HG03280 (cell line): ENCODE results near the gene NEMP1.
"Not testable (repeated sequence)": the region's sequence is repeated elsewhere in the genome, so short reads cannot be mapped to it uniquely, and the experiment has no call there.

Experiments
- ATAC-seq: cut with Tn5 transposase; IDR thresholded peaks from one replicate; pipeline ENCODE4 v1.9.1; 2021; ENCODE audit warnings: mild to moderate bottlenecking, moderate library complexity; ENCODE audit not compliant: unreplicated experiment

Gene NEMP1

DNA sequence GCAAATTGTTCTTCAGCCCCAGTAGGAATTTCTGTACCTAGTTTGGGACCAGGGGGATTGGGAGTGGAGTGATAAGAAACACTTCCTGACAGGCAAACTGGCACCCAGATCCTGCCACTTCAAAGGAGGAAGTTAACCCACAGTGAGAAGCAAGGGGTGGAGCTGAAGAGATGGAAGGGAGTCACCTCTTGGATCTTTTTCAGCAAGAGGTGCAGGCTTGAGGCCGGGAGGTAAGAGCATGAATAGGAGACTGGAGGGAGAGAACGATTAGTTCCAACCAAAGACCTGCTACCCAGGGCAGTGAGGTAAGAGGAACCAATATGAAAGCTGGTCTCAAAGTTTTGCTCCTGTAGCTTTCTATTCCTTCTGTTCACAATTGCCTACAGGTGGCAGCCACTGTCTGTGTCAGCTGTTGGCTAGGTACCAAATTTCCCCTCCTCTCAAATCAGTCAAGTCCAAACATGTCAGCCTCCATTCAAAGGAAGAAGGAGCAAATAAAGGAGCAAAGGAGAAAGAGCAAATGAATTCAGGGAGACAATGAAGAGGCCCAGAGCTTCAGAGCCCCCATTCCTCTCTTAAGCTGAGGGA, 47.4 kb downstream of the NEMP1 start:
- no peak for ATAC-seq

DNA sequence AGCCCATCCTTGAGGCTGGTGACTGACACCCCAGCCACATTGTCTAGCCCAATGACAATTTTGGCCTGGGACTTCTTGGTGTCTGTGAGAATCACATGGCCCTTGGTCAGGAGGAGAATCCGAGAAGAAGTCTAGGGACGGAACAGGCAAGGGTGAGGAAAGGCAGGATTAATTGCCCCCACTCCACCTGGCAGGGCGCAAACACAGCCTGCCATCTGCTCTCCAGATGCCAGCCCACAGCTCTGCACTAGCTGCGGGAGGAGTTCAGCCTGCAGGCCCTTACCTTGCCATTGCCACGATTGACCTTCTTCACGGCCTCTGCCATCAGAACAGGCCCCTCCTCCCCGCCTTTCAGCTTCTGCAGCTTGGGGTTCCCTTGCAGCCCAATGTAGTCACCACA, 49.1 kb downstream of the NEMP1 start:
- ATAC-seq: no peak

DNA sequence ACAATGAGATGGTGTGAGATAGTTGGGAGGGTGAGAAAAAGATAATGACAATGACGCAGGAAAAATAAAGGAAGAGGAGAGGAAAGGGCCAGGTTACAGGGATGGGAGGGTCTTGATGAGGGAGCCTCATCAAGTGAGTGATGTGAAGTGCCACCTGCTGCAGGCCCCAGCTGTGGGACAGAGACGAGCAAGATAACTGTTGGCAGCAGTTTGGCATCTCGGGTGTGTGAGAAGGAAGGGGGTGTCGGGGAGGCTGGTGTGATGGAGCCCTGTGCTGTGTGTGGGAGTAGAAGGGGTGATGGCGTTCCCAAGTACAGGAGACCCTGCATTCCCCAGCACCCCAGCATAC, 50.8 kb downstream of the NEMP1 start:
- ATAC-seq: no peak

DNA sequence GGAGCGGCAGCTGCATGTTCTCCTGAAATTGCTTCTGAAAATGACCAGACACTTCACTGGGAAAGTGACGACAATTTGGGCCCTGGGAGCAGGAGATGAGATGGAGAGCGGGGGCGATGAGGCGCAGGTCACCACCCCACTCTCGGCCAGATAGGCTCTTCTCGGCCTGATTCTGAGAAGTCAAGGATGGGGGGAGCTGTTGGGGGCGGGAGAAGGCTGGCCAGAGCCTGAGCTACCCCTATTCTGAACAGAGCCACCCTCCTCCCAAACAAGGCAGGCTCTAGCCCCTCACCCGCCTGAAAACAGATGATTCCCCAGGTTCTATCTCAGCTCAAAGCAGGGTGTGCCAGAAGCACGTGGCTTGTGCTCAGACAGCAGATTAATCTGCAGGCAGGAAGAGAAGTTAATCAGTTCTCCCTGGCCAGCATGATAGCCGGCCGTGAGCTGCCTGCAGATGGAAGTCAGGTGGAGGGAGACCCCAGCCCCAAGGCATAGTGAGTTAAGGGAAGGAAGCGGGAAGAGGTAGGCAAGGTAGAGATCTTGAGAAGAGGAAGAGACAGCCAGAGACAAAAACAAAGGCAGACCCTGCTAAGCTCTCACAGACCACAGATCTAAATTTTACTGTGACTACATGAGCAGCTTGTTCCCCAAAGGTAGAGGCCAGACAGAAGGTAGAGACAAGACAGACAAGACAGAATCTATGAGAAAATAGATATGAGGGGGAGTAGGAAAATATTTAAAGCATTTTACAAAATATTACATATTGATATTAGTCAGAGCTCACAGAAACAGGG, 51.4 kb downstream of the NEMP1 start:
- no peak for ATAC-seq

GRCh38 chr12:57025196-57025595, 53.4 kb downstream of the NEMP1 start:
- no peak for ATAC-seq

DNA sequence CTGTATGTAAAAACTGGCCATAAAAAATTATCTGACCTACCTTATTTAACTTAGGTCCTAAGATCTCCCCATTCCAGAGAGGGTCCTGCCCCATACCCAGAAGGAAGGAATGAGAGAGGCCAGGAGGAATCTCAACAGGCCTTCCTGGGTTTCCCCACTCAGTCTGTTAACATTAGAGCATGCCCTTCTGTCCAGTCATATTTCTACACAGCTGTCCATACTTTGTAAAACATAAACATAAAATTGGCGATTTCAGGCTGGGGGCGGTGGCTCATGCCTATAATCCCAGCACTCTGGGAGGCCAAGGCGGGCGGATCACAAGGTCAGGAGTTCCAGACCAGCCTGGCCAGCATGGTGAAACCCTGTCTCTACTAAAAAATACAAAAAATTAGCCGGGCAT, 56.3 kb downstream of the NEMP1 start:
- ATAC-seq: not testable (repeated sequence)

DNA sequence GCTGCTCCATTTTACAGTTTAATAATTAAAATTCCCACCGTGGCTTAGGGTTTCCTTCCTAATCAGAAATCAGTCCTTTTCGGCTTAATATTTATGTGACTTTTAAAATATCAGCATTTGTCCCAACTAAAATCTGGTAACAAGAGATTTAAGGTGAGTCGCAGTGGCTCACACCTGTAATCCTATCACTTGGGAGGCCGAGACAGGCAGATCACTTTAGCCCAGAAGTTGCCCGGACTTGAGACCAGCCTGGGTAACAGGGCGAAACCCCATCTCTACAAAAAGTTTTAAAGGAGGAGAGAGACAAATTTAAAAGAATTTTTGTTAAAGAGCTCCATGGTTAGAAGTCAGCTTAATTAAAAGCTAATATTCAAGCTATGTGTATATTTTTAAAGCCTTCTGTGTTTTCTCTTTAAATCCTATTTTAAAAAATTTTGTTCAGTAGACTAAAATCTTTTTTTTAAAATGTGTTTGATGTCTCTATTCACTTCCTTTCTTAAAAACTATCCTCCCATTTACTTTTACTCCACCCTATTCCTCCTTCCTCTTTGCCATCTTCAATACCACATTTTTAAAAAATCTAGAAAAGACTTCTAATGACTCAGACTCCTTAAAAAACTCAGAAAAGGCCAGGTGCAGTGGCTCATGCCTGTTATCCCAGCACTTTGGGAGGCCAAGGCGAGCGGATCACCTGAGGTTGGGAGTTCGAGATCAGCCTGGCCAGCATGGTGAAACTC, 58.4 kb downstream of the NEMP1 start:
- ATAC-seq: no peak

- no peak for ATAC-seq
Observed at GRCh38 chr12:57018906-57019305, 59.7 kb downstream of the NEMP1 start.

DNA sequence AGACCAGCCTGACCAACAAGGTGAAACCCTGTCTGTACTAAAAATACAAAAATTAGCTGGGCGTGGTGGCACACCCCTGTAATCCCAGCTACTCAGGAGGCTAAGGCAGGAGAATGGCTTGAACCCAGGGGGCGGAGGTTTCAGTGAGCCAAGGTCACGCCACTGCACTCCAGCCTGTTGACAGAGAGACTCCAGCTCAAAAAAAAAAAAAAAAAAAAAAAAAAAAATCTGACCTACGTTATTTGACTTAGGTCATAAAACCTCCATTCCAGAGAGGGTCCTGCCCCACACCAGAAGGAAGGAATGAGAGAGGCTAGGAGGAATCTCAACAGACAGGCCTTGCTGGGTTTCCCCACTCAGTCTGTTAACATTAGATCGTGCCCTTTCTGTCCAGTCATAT, 60.2 kb downstream of the NEMP1 start:
- ATAC-seq: not testable (repeated sequence)

GRCh38 chr12:57016348-57016747, 62.2 kb downstream of the NEMP1 start, which contains the start of gene TAC3:
Gene TAC3, minus strand, starts transcription at chr12:57016529. Its CDS starts 732 bp downstream, at chr12:57015797.
- no peak for ATAC-seq

GRCh38 chr12:57012600-57013465, 65.8 kb downstream of the NEMP1 start:
- peak; percentile 72 for ATAC-seq

GRCh38 chr12:57011438-57012424, 66.9 kb downstream of the NEMP1 start:
- peak; percentile 47 for ATAC-seq

DNA sequence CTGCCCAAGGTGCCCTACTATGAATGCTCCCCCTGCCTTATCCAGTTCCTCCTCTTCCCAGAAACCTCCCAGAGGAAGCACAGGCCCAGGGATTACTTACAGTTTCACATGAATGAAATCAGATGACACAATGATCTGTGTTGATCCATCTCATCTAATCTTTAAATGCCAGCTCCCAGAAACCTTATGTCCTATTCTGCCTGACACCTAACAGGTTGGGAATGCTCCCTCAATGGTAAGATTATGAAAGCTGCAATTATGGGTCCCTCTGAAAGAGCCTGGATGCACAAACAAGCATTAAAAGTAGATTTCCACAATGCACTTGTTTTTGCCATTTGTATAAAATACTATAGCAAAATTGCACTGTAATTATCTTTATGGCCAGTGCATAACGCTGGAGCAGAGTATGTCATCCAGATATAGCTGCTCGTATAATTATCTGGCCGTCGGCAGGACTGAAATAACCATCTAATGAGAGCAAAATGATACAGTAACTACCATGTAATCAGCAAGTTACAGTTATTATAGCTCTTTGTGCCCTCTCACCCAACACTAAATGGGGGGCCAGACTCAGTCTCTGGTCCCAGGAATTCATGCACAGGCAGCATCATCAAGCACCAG, 67.9 kb downstream of the NEMP1 start:
- ATAC-seq: no peak

DNA sequence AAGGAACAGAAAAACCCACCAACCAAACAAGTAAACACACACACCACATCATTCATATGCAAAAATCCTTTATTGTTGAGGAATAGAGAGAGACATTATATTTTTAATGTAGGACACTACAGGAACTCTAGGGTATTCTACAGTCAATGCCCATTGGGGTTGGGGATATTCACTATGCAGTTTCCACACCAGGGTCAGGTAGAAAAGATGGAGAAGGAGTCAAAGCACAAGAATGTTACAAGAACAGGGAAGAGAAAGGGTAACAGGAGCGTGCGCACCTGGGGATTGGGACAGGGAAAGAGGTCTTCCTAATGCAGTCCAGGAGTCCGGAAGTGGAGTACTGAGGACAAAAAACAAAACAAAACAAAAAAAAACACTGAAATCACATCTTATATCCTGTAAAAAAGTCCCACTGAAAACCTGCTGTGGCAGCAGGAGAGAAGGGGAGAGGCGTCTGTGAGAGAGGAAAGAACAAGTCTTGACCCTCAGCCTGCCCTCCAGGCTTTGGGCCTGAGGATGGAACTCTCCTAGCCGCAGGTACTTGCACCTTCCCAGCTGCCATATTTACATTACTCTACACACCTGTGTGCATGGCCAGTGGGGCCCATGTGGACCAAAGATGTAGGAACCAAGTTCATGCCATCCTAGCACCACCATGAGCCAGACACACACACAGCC, 68.5 kb downstream of the NEMP1 start:
- ATAC-seq: no peak

DNA sequence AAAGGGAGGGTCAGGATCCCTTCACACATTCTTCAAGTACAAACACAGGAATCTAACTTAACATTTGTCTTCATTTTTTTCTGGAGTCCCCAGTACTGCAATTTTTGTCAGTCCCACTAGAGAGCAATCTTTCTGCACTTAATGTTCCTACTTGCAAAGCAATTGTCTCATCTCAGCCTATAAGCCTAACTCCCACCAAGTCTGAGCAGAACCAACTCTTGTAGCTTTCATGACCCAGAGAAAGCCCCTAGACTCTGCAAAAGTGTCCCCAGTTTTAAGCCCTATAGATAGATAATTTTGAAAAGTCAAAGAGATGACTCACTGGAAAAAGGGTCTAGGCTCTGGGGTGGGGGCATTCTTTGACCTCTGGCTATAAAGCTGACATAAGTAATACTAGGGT, 70.4 kb downstream of the NEMP1 start:
- ATAC-seq: no peak

GRCh38 chr12:57006809-57007475, 71.6 kb downstream of the NEMP1 start:
- ATAC-seq: no peak

DNA sequence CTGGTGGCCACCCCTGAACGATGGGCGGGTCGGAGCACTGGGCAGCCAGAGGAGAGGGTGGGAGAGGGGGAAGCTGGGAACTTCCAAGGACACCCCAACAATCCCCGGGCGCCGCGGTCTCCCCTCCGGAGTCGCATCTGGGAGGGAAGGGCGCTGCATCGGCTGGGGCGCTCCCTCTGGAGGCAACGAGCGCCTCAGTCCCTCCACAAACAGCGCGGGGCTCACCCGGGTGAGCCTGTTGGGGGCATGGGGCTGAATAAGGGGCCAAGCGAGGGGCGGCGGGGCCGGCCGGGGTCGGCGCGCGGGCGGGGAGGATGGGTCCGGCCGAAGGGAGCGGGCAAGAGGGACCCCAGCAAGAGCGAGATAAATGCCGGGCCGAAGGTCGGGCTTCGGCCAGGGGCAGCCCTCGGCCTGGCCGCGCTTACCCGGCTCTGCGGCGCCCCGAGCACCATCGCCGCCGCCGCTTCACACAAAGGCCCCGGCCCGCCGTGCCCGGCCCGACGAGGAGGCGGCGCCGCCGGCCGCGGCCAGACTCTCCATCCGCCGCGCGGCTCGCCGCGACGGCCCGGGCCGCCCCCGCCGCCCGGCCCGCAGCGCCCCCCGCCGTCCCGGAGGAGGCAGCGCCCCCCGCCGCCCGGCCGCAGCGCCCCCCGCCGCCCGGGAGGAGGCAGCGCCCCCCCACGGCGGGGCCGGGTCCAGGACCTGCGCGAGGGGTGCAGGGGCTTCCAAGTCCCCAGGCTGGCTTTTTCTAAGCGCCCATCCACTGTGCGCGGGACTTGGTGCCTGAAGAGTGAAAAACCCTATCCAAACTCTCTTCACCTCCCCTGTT, 72.4 kb downstream of the NEMP1 start, which contains the start of gene ZBTB39:
Gene ZBTB39 (minus strand): TSS at position 567 of the 829 bp plus-strand sequence. CDS start 1,629 bp downstream, outside the sequence.
- ATAC-seq: peak; percentile 76
